ENCODE data around the gene BCAS3. TPM values are rescaled to one million over a fixed set of nuclear protein-coding genes. Genes with fewer than 3 reads are reported as not detected.
A peak's percentile ranks its signal among the peaks of the same experiment; 100 is the strongest.

Gene BCAS3
- total RNA-seq, 1 donor from 2014 or later: 75.9 TPM

DNA sequence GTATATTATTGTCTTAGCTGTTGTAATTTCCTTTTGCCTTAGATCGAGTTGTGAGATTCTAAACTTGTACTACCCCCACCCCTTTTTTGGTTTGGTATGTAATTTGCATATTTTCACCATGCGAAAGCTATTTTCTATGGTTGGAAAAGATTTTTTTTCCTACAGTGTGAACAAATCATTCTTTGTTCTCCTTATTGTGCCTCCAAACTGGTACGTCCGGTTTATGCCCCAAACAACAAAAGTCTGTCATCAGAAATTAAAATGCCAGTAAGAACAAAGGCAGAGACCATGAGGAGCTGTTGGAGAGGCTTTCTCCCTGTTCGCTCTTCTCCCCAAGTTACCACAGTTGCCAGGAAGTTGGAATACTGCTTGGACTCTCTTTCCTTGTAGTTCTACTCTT is 66.1 kb downstream of the BCAS3 start:
- intact Hi-C loops (cut with DNase I): no loop called here
- Histone ChIP-seq H3K4me1 (no peaks in the 10 kb centered on the region), H3K27ac (peak overlapping the region; percentile 11 to 74), H3K9me3 (no peaks in the 10 kb centered on the region), H3K36me3 (no peaks in the 10 kb centered on the region), H3K4me3 (peak overlapping the region in 1 of 2 donors; percentile 50), H3K27me3 (no peaks in the 10 kb centered on the region)
- TF ChIP-seq CTCF (IDR thresholded peaks at IDR 0.05): no peak
- no peak for DNase-seq (ENCODE audit: low spot score in 2 of 2)

GRCh38 chr17:60744355-60744966 is 66.8 kb downstream of the BCAS3 start:
- H3K9me3 ChIP-seq: no peaks in the 10 kb centered on the region
- intact Hi-C loops (cut with DNase I): no loop called here
- H3K4me1 ChIP-seq: no peaks in the 10 kb centered on the region
- no peak for DNase-seq (ENCODE audit: low spot score in 2 of 2)
- H3K27ac ChIP-seq: peak overlapping the region; percentile 11 to 74
- H3K4me3 ChIP-seq: peak overlapping the region in 1 of 2 donors; percentile 50
- TF ChIP-seq CTCF (IDR thresholded peaks at IDR 0.05): no peak
- no peaks in the 10 kb centered on the region for H3K27me3 ChIP-seq
- H3K36me3 ChIP-seq: no peaks in the 10 kb centered on the region

GRCh38 chr17:60745544-60745943 is 67.9 kb downstream of the BCAS3 start:
- intact Hi-C loops (cut with DNase I): no loop called here
- H3K4me1 ChIP-seq: no peaks in the 10 kb centered on the region
- no peak for DNase-seq (ENCODE audit: low spot score in 2 of 2)
- H3K4me3 ChIP-seq: no peak overlapping the region
- H3K27me3 ChIP-seq: no peaks in the 10 kb centered on the region
- H3K27ac ChIP-seq: no peak overlapping the region
- H3K36me3 ChIP-seq: no peaks in the 10 kb centered on the region
- TF ChIP-seq CTCF (IDR thresholded peaks at IDR 0.05): peak in 1 of 3 experiments; percentile 7
- peaks cover 0 to 9% of the 10 kb centered on the region in 2 donors for H3K9me3 ChIP-seq

DNA sequence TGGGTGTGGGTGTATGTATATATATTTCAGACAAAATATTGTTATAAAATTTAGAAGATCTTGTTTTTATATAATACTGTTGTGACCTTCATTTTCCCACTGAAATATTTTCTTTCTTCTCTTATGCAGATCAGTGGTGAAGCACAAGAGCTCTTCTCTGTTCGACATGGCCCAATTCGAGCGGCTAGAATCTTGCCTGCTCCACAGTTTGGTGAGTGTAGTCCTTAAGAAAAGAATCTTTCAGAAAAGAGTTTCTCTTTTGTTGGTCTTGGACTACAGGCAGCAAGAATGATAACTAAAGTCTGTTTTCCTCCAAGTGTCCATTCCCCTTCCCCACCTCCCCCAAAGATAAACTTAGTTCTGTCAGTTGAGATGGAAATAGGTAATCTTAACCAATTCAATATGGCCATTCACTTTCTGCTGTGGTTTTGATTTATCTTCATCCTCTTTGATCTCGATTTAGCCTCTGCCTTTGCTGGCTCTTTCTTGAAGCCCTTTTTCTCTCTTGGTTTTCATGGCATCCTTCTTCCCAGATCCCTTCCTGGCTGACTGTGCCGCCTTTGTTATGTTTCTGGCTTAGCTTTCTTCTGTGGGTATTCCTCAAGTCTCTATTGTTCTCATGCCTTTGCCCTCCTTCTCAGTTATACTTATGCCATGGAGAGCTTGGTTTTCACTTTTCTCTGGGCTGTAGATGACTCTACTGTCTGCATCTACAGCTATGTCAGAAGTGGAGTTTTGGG is 69.6 kb downstream of the BCAS3 start:
- H3K36me3 ChIP-seq: no peaks in the 10 kb centered on the region
- no peak overlapping the region for H3K4me3 ChIP-seq
- no peak overlapping the region for H3K27ac ChIP-seq
- no peaks in the 10 kb centered on the region for H3K27me3 ChIP-seq
- H3K4me1 ChIP-seq: no peaks in the 10 kb centered on the region
- TF ChIP-seq CTCF (IDR thresholded peaks at IDR 0.05): no peak
- intact Hi-C loops (cut with DNase I): no loop called here
- H3K9me3 ChIP-seq: peaks cover 0 to 13% of the 10 kb centered on the region in 2 donors
- no peak for DNase-seq (ENCODE audit: low spot score in 2 of 2)

DNA sequence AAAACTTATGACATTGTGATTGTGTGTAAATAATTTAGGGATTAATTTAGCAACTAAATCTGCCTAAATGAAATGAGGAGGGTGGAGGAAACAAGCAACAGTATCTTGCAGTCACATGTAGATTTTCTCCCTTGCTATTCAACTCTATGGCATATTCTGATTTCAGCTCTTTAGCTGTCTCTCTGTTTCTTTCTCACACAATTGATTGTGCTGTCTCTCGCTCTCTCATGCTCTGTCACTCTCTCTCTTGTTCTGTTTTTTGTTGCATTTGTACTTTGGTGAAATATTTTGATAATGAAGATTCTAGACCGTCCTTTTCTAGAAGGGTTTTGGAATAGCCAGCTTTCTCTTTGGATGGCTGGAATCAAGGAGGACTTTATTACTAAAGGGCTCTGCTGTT is 70.6 kb downstream of the BCAS3 start:
- Histone ChIP-seq H3K9me3 (peaks cover 0 to 13% of the 10 kb centered on the region in 2 donors), H3K4me1 (no peaks in the 10 kb centered on the region), H3K27ac (no peak overlapping the region), H3K36me3 (no peaks in the 10 kb centered on the region), H3K27me3 (no peaks in the 10 kb centered on the region), H3K4me3 (no peak overlapping the region)
- no peak for TF ChIP-seq CTCF (IDR thresholded peaks at IDR 0.05)
- DNase-seq (ENCODE audit: low spot score in 2 of 2): no peak
- intact Hi-C loops (cut with DNase I): no loop called here
